ENCODE results near the gene ACTR3C. TPM values are rescaled to one million over a fixed set of nuclear protein-coding genes. Genes with fewer than 3 reads are reported as not detected.

Gene ACTR3C
- total RNA-seq, 1 donor from 2014 or later: 7.9 TPM

- H3K9me3 Mint-ChIP-seq: no peaks in the 10 kb centered on the region
- H3K4me1 Mint-ChIP-seq (ENCODE audit: low read depth): peaks cover 33% of the 10 kb centered on the region
- H3K36me3 Mint-ChIP-seq (ENCODE audit: low read depth): no peaks in the 10 kb centered on the region
- intact Hi-C loops (cut with micrococcal nuclease): loop anchor here (2.0 to 5.0 kb wide), 3 partner anchors 34 to 401 kb away; partner anchors contain the start of genes ACTR3C and LRRC61
- H3K27ac Mint-ChIP-seq: no peak overlapping the region
- peaks cover 11% of the 10 kb centered on the region for H3K27me3 Mint-ChIP-seq (ENCODE audit: low read depth)
- DNase-seq (ENCODE audit: low spot score): no peak
- no peak overlapping the region for H3K4me3 Mint-ChIP-seq (ENCODE audit: low read depth)
Observed at GRCh38 chr7:150356265-150356897, 33.0 kb upstream of the ACTR3C start.

GRCh38 chr7:150355666-150356059, 32.3 kb upstream of the ACTR3C start:
- peaks cover 12% of the 10 kb centered on the region for H3K27me3 Mint-ChIP-seq (ENCODE audit: low read depth)
- no peak for DNase-seq (ENCODE audit: low spot score)

GRCh38 chr7:150351587-150352194, 28.3 kb upstream of the ACTR3C start:
- intact Hi-C loops (cut with micrococcal nuclease): no loop called here
- H3K4me3 Mint-ChIP-seq (ENCODE audit: low read depth): no peak overlapping the region
- no peaks in the 10 kb centered on the region for H3K9me3 Mint-ChIP-seq
- H3K27ac Mint-ChIP-seq: no peak overlapping the region
- H3K4me1 Mint-ChIP-seq (ENCODE audit: low read depth): peaks cover 11% of the 10 kb centered on the region
- peaks cover 16% of the 10 kb centered on the region for H3K27me3 Mint-ChIP-seq (ENCODE audit: low read depth)
- H3K36me3 Mint-ChIP-seq (ENCODE audit: low read depth): no peaks in the 10 kb centered on the region
- no peak for DNase-seq (ENCODE audit: low spot score)

More at GRCh38 chr7:150355666-150356059, 32.3 kb upstream of the ACTR3C start:
- Mint-ChIP-seq H3K4me1 (ENCODE audit: low read depth) (peaks cover 33% of the 10 kb centered on the region), H3K4me3 (ENCODE audit: low read depth) (no peak overlapping the region), H3K27ac (no peak overlapping the region), H3K36me3 (ENCODE audit: low read depth) (no peaks in the 10 kb centered on the region), H3K9me3 (no peaks in the 10 kb centered on the region)
- intact Hi-C loops (cut with micrococcal nuclease): loop anchor here (2.0 to 5.0 kb wide), 3 partner anchors 33 to 402 kb away; partner anchors contain the start of genes ACTR3C and LRRC61

- intact Hi-C loops (cut with micrococcal nuclease): no loop called here
- Mint-ChIP-seq H3K4me1 (ENCODE audit: low read depth) (no peaks in the 10 kb centered on the region), H3K27ac (no peak overlapping the region), H3K27me3 (ENCODE audit: low read depth) (peaks cover 40% of the 10 kb centered on the region), H3K36me3 (ENCODE audit: low read depth) (peaks cover 3% of the 10 kb centered on the region), H3K4me3 (ENCODE audit: low read depth) (no peak overlapping the region), H3K9me3 (no peaks in the 10 kb centered on the region)
- no peak for DNase-seq (ENCODE audit: low spot score)
Observed at GRCh38 chr7:150346922-150347321, 23.6 kb upstream of the ACTR3C start.

GRCh38 chr7:150345012-150345411, 21.7 kb upstream of the ACTR3C start:
- intact Hi-C loops (cut with micrococcal nuclease): no loop called here
- H3K9me3 Mint-ChIP-seq: no peaks in the 10 kb centered on the region
- no peak for DNase-seq (ENCODE audit: low spot score)
- H3K36me3 Mint-ChIP-seq (ENCODE audit: low read depth): peaks cover 7% of the 10 kb centered on the region
- H3K27ac Mint-ChIP-seq: no peak overlapping the region
- H3K27me3 Mint-ChIP-seq (ENCODE audit: low read depth): peaks cover 44% of the 10 kb centered on the region
- no peak overlapping the region for H3K4me3 Mint-ChIP-seq (ENCODE audit: low read depth)
- peaks cover 5% of the 10 kb centered on the region for H3K4me1 Mint-ChIP-seq (ENCODE audit: low read depth)

GRCh38 chr7:150344299-150344698, 21.0 kb upstream of the ACTR3C start:
- no peak for DNase-seq (ENCODE audit: low spot score)
- Mint-ChIP-seq H3K36me3 (ENCODE audit: low read depth) (peaks cover 7% of the 10 kb centered on the region), H3K27me3 (ENCODE audit: low read depth) (peaks cover 47% of the 10 kb centered on the region), H3K4me3 (ENCODE audit: low read depth) (no peak overlapping the region), H3K9me3 (no peaks in the 10 kb centered on the region), H3K27ac (no peak overlapping the region), H3K4me1 (ENCODE audit: low read depth) (peaks cover 7% of the 10 kb centered on the region)
- intact Hi-C loops (cut with micrococcal nuclease): no loop called here

GRCh38 chr7:150343225-150343624, 19.9 kb upstream of the ACTR3C start:
- H3K36me3 Mint-ChIP-seq (ENCODE audit: low read depth): peaks cover 7% of the 10 kb centered on the region
- H3K27me3 Mint-ChIP-seq (ENCODE audit: low read depth): peaks cover 47% of the 10 kb centered on the region
- H3K9me3 Mint-ChIP-seq: no peaks in the 10 kb centered on the region
- no peak overlapping the region for H3K27ac Mint-ChIP-seq
- H3K4me3 Mint-ChIP-seq (ENCODE audit: low read depth): no peak overlapping the region
- peaks cover 9% of the 10 kb centered on the region for H3K4me1 Mint-ChIP-seq (ENCODE audit: low read depth)
- no peak for DNase-seq (ENCODE audit: low spot score)
- intact Hi-C loops (cut with micrococcal nuclease): no loop called here

GRCh38 chr7:150342121-150342408, 18.7 kb upstream of the ACTR3C start:
- Mint-ChIP-seq H3K4me1 (ENCODE audit: low read depth) (peaks cover 9% of the 10 kb centered on the region), H3K4me3 (ENCODE audit: low read depth) (no peak overlapping the region), H3K36me3 (ENCODE audit: low read depth) (peaks cover 12% of the 10 kb centered on the region), H3K9me3 (no peaks in the 10 kb centered on the region), H3K27ac (no peak overlapping the region), H3K27me3 (ENCODE audit: low read depth) (peaks cover 45% of the 10 kb centered on the region)
- intact Hi-C loops (cut with micrococcal nuclease): no loop called here
- no peak for DNase-seq (ENCODE audit: low spot score)

GRCh38 chr7:150341263-150342120, 18.1 kb upstream of the ACTR3C start, which contains the start of gene RARRES2:
Gene RARRES2, minus strand, starts transcription at chr7:150341629. Its CDS starts 1,020 bp downstream, at chr7:150340609.
- intact Hi-C loops (cut with micrococcal nuclease): no loop called here
- Mint-ChIP-seq H3K4me3 (ENCODE audit: low read depth) (no peak within 1 kb of the TSS), H3K27me3 (ENCODE audit: low read depth) (peaks cover 41% of the 10 kb centered on the region), H3K36me3 (ENCODE audit: low read depth) (peaks cover 12% of the 10 kb centered on the region), H3K4me1 (ENCODE audit: low read depth) (peaks cover 9% of the 10 kb centered on the region), H3K9me3 (no peaks in the 10 kb centered on the region), H3K27ac (no peak within 1 kb of the TSS)
- no peak for DNase-seq (ENCODE audit: low spot score)

- Mint-ChIP-seq H3K4me3 (ENCODE audit: low read depth) (no peak overlapping the region), H3K9me3 (no peaks in the 10 kb centered on the region), H3K36me3 (ENCODE audit: low read depth) (peaks cover 15% of the 10 kb centered on the region), H3K4me1 (ENCODE audit: low read depth) (peaks cover 9% of the 10 kb centered on the region), H3K27ac (no peak overlapping the region), H3K27me3 (ENCODE audit: low read depth) (peaks cover 36% of the 10 kb centered on the region)
- no peak for DNase-seq (ENCODE audit: low spot score)
- intact Hi-C loops (cut with micrococcal nuclease): no loop called here
Observed at GRCh38 chr7:150340875-150341262, 17.5 kb upstream of the ACTR3C start.

- Mint-ChIP-seq H3K4me3 (ENCODE audit: low read depth) (no peak overlapping the region), H3K27me3 (ENCODE audit: low read depth) (peaks cover 36% of the 10 kb centered on the region), H3K27ac (no peak overlapping the region), H3K9me3 (no peaks in the 10 kb centered on the region), H3K4me1 (ENCODE audit: low read depth) (peaks cover 9% of the 10 kb centered on the region), H3K36me3 (ENCODE audit: low read depth) (peaks cover 15% of the 10 kb centered on the region)
- intact Hi-C loops (cut with micrococcal nuclease): no loop called here
- no peak for DNase-seq (ENCODE audit: low spot score)
Observed at GRCh38 chr7:150340024-150340749, 16.8 kb upstream of the ACTR3C start.

- H3K4me1 Mint-ChIP-seq (ENCODE audit: low read depth): peaks cover 9% of the 10 kb centered on the region
- no peaks in the 10 kb centered on the region for H3K9me3 Mint-ChIP-seq
- intact Hi-C loops (cut with micrococcal nuclease): no loop called here
- H3K27ac Mint-ChIP-seq: no peak overlapping the region
- H3K4me3 Mint-ChIP-seq (ENCODE audit: low read depth): no peak overlapping the region
- H3K27me3 Mint-ChIP-seq (ENCODE audit: low read depth): peaks cover 34% of the 10 kb centered on the region
- H3K36me3 Mint-ChIP-seq (ENCODE audit: low read depth): peaks cover 15% of the 10 kb centered on the region
- DNase-seq (ENCODE audit: low spot score): no peak
Observed at GRCh38 chr7:150339409-150339809, 16.1 kb upstream of the ACTR3C start.
